HEK293 (cell line): ENCODE measurements around the gene PRUNE2.

ENCODE experiments used
- KLF8 ChIP-seq: fragments of 450-650 bp; formaldehyde crosslinking; IDR thresholded peaks from 2 replicates; pipeline ENCODE4 v1.5.1; 2016; ENCODE audit warnings: missing biosample characterization, missing genetic modification characterization
- TCF7L2 ChIP-seq: IDR thresholded peaks from 2 replicates; pipeline ENCODE4 v1.6.1; 2011; ENCODE audit warnings: low read depth, mild to moderate bottlenecking, inconsistent platforms, low read length, moderate library complexity, borderline replicate concordance
- ZNF266 ChIP-seq: fragments of 450-650 bp; formaldehyde crosslinking; IDR thresholded peaks from 2 replicates; pipeline ENCODE4 v1.5.1; 2016; ENCODE audit warnings: missing biosample characterization, missing genetic modification characterization, low read depth
- ZNF292 ChIP-seq: fragments of 450-650 bp; formaldehyde crosslinking; IDR thresholded peaks from 2 replicates; pipeline ENCODE4 v1.5.1; 2016; ENCODE audit warnings: low read depth, missing biosample characterization, missing genetic modification characterization, borderline replicate concordance
- ZNF600 ChIP-seq: fragments of 450-650 bp; formaldehyde crosslinking; IDR thresholded peaks from 2 replicates; pipeline ENCODE4 v1.5.1; 2016; ENCODE audit warnings: missing biosample characterization, missing genetic modification characterization
- ZNF747 ChIP-seq: fragments of 450-650 bp; formaldehyde crosslinking; IDR thresholded peaks from 2 replicates; pipeline ENCODE4 v1.5.1; 2016; ENCODE audit warnings: missing biosample characterization, missing genetic modification characterization
- ZSCAN30 ChIP-seq: fragments of 450-650 bp; IDR thresholded peaks from 2 replicates; pipeline ENCODE4 v1.5.1; 2018; ENCODE audit warnings: missing biosample characterization, mild to moderate bottlenecking, missing genetic modification characterization, moderate library complexity
- TF ChIP-seq, protein P1 (sequence below): fragments of 450-650 bp; formaldehyde crosslinking; IDR thresholded peaks from 2 replicates; pipeline ENCODE4 v1.5.1; 2016; ENCODE audit warnings: missing biosample characterization, missing genetic modification characterization

DNA sequence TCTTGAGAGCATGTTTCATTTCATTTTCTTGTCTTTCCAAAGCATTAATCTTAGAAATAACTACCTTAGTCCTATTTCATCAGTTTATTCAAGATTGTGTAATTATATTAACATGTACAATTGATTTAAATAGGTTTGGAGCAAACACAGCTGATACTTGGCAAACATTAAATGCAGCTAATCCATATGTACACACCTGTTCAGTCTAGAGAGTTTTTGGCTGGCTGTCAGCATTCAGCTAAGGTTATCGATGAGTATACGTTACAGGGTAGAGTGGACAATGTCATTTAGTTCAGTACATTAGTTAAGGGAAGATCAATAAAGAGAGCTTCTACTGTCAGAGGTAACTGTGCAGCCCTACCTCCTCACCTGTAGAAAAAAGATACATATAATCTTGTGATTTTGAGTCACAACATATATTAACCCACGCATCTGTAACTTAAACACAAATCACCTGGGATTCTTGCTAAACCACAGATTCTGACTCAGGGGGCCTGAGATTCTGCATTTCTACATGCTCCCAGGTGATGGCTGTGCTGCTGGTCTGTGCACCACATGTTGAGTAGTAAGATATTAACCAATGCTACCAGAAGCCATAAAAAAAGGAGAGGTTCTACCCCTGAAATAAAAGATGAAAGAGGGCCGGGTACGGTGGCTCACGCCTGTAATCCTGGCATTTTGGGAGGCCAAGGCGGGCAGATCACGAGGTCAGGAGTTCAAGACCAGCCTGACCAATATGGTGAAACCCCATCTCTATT lies 175.8 kb downstream of the PRUNE2 start:
- TF ChIP-seq, protein P1, sequence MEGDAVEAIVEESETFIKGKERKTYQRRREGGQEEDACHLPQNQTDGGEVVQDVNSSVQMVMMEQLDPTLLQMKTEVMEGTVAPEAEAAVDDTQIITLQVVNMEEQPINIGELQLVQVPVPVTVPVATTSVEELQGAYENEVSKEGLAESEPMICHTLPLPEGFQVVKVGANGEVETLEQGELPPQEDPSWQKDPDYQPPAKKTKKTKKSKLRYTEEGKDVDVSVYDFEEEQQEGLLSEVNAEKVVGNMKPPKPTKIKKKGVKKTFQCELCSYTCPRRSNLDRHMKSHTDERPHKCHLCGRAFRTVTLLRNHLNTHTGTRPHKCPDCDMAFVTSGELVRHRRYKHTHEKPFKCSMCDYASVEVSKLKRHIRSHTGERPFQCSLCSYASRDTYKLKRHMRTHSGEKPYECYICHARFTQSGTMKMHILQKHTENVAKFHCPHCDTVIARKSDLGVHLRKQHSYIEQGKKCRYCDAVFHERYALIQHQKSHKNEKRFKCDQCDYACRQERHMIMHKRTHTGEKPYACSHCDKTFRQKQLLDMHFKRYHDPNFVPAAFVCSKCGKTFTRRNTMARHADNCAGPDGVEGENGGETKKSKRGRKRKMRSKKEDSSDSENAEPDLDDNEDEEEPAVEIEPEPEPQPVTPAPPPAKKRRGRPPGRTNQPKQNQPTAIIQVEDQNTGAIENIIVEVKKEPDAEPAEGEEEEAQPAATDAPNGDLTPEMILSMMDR (tag by site-specific recombination): no peak
- TF ChIP-seq ZNF747 (tag by site-specific recombination) (no peak), ZNF600 (tag by site-specific recombination) (no peak), KLF8 (no peak), ZSCAN30 (no peak), ZNF292 (tag by site-specific recombination) (no peak), TCF7L2 (no peak), ZNF266 (no peak)
